ENCODE data around the gene CTXND1.

CTXND1 gene

GRCh38 chr15:80182611-80183261 lies 69.3 kb downstream of the CTXND1 start:
- TF ChIP-seq, protein P1, sequence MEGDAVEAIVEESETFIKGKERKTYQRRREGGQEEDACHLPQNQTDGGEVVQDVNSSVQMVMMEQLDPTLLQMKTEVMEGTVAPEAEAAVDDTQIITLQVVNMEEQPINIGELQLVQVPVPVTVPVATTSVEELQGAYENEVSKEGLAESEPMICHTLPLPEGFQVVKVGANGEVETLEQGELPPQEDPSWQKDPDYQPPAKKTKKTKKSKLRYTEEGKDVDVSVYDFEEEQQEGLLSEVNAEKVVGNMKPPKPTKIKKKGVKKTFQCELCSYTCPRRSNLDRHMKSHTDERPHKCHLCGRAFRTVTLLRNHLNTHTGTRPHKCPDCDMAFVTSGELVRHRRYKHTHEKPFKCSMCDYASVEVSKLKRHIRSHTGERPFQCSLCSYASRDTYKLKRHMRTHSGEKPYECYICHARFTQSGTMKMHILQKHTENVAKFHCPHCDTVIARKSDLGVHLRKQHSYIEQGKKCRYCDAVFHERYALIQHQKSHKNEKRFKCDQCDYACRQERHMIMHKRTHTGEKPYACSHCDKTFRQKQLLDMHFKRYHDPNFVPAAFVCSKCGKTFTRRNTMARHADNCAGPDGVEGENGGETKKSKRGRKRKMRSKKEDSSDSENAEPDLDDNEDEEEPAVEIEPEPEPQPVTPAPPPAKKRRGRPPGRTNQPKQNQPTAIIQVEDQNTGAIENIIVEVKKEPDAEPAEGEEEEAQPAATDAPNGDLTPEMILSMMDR (IDR thresholded peaks at IDR 0.05; ENCODE audit: extremely low read depth, insufficient read depth, missing control alignments): no peak
- in situ Hi-C loops (cut with MboI; ENCODE audit: low pct_unique_long_range_greater_than_20kb, low sequenced_read_pairs, unreplicated experiment): no loop called here
- DNase-seq (ENCODE audit: low spot score): no peak

GRCh38 chr15:80180986-80181385 lies 71.0 kb downstream of the CTXND1 start:
- DNase-seq (ENCODE audit: low spot score): no peak
- TF ChIP-seq, protein P1 (IDR thresholded peaks at IDR 0.05; ENCODE audit: extremely low read depth, insufficient read depth, missing control alignments): no peak
- in situ Hi-C loops (cut with MboI; ENCODE audit: low pct_unique_long_range_greater_than_20kb, low sequenced_read_pairs, unreplicated experiment): no loop called here

GRCh38 chr15:80180468-80180867 lies 71.5 kb downstream of the CTXND1 start:
- TF ChIP-seq, protein P1 (IDR thresholded peaks at IDR 0.05; ENCODE audit: extremely low read depth, insufficient read depth, missing control alignments): no peak
- in situ Hi-C loops (cut with MboI; ENCODE audit: low pct_unique_long_range_greater_than_20kb, low sequenced_read_pairs, unreplicated experiment): no loop called here
- DNase-seq (ENCODE audit: low spot score): no peak

GRCh38 chr15:80179935-80180334 lies 72.1 kb downstream of the CTXND1 start:
- DNase-seq (ENCODE audit: low spot score): no peak
- TF ChIP-seq, protein P1 (IDR thresholded peaks at IDR 0.05; ENCODE audit: extremely low read depth, insufficient read depth, missing control alignments): no peak
- in situ Hi-C loops (cut with MboI; ENCODE audit: low pct_unique_long_range_greater_than_20kb, low sequenced_read_pairs, unreplicated experiment): no loop called here

DNA sequence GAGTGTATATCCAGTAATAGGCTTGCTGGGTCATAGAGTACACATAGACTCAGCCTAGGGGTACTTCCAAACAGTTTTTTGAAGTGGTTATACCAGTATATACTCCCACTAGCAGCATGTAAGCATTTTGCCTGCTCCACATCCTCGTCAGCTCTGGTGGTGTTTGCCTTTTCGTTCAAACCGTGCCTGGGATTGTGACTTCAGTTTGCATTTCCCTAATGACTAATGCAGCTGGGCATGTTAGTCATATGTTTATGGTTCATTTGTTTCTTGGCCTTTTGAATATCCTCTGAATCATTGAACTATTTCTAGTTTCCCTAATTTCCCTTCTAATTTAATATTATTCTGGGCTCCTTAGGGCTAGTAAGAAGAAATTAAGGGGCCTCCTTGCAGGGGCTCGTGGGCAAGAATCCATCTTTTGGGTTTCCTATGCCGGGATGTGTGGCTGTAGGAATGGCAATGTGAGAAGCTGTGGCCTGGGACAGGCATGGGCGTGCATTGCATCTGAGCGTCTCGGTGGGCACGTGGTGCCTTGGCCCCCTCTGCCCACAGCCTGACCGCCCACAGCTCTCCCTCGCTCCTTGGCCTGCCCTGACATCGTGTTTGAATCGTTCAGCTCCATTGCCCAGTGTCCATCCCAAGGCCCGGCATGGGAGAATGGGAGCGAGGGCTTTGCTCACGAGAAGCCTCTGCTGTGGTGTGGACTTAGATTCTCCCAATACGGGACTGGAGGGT lies 72.8 kb downstream of the CTXND1 start:
- no peak for DNase-seq (ENCODE audit: low spot score)
- in situ Hi-C loops (cut with MboI; ENCODE audit: low pct_unique_long_range_greater_than_20kb, low sequenced_read_pairs, unreplicated experiment): no loop called here
- TF ChIP-seq, protein P1 (IDR thresholded peaks at IDR 0.05; ENCODE audit: extremely low read depth, insufficient read depth, missing control alignments): no peak

DNA sequence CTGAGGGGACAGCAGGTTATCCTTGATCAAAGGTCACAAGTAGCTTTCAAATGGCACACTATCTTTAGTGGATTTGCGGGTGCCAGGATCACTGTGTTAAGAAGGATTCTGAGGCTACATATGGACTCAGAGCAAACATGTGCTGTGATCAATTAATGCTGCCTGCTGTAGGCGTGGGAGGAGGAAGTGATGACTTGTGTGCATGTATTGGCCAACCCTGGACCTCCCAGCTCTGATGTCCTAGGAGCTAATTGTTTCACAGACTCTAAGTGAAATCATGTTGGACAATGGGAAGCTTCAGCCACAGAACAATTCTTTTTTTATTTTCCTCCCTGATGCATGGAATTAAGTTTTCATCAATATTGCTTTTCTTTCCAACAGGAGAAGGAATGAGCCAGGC lies 74.9 kb downstream of the CTXND1 start:
- TF ChIP-seq, protein P1 (IDR thresholded peaks at IDR 0.05; ENCODE audit: extremely low read depth, insufficient read depth, missing control alignments): no peak
- in situ Hi-C loops (cut with MboI; ENCODE audit: low pct_unique_long_range_greater_than_20kb, low sequenced_read_pairs, unreplicated experiment): no loop called here
- DNase-seq (ENCODE audit: low spot score): no peak

Measured in GM13977 (cell line).